ENCODE data around the gene LRRC8C.

Gene LRRC8C

DNA sequence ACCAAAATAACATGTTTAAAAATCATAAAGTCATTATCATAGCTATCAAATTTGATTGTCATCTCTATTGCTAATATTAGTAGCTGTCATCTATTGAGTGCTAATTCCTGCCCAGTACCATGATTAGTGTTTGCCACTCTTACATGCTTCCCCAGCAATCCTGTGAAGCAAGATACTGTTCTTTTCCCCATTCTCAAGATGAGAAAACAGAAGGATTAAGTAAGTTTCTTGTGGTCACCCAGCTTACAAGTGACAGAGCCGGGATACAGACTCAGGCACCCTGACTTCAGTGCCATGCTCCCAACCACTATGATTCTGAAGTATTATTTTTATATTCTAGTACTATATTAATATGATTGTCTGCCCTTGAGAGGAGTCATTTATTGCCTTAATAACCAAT lies 36.5 kb downstream of the LRRC8C start:
- in situ Hi-C loops (cut with HindIII; ENCODE audit: low sequenced_read_pairs), result no loop called here
- TF ChIP-seq, protein P1, sequence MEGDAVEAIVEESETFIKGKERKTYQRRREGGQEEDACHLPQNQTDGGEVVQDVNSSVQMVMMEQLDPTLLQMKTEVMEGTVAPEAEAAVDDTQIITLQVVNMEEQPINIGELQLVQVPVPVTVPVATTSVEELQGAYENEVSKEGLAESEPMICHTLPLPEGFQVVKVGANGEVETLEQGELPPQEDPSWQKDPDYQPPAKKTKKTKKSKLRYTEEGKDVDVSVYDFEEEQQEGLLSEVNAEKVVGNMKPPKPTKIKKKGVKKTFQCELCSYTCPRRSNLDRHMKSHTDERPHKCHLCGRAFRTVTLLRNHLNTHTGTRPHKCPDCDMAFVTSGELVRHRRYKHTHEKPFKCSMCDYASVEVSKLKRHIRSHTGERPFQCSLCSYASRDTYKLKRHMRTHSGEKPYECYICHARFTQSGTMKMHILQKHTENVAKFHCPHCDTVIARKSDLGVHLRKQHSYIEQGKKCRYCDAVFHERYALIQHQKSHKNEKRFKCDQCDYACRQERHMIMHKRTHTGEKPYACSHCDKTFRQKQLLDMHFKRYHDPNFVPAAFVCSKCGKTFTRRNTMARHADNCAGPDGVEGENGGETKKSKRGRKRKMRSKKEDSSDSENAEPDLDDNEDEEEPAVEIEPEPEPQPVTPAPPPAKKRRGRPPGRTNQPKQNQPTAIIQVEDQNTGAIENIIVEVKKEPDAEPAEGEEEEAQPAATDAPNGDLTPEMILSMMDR (IDR thresholded peaks at IDR 0.05; ENCODE audit: low read depth, low read length), result no peak
- H3K4me3 ChIP-seq (ENCODE audit: low read depth, low read length), result no peak overlapping the region
- no peak for DNase-seq (ENCODE audit: low read depth, low spot score)

DNA sequence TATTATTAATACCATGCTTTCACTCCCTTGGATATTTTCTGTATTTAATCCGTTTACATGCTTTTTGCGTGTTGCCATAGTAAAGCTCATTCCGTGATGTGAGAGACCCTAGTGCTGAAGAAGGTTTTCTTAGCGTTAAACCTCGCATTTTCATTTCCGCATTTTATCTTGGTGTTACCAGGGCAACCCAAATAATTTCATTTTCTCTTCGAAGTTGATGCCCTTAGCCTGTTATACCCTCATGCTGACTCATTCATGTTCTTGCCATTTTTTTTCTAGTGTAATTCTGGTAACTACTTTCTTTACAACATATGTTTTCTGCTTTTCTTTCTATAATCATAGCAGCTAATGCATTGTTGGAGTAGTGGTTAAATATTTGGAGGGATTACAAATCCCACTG lies 37.2 kb downstream of the LRRC8C start:
- H3K4me3 ChIP-seq (ENCODE audit: low read depth, low read length), result no peak overlapping the region
- in situ Hi-C loops (cut with HindIII; ENCODE audit: low sequenced_read_pairs), result no loop called here
- peak; percentile 54 for DNase-seq (ENCODE audit: low read depth, low spot score)
- TF ChIP-seq, protein P1 (IDR thresholded peaks at IDR 0.05; ENCODE audit: low read depth, low read length), result no peak

DNA sequence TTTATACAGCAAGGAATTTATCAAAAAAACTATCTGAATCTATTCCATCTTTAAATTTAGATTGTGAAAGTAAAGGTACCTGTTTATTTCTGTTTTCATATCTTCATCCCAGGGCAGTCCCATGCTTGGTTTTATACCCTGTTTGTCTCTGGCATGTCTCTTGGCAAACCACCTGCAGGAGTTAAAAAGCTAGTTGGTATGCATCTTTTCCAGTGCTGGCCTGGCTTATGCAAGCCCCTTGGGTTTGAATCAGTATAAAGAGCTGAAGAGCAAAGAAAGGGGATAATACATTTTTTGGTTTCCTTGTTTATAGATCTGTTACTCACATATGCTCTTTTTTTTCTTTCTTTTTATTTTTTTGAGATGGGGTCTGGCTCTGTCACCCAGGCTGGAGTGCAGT lies 37.8 kb downstream of the LRRC8C start:
- no peak overlapping the region for H3K4me3 ChIP-seq (ENCODE audit: low read depth, low read length)
- TF ChIP-seq, protein P1 (IDR thresholded peaks at IDR 0.05; ENCODE audit: low read depth, low read length), result no peak
- no peak for DNase-seq (ENCODE audit: low read depth, low spot score)
- in situ Hi-C loops (cut with HindIII; ENCODE audit: low sequenced_read_pairs), result no loop called here

DNA sequence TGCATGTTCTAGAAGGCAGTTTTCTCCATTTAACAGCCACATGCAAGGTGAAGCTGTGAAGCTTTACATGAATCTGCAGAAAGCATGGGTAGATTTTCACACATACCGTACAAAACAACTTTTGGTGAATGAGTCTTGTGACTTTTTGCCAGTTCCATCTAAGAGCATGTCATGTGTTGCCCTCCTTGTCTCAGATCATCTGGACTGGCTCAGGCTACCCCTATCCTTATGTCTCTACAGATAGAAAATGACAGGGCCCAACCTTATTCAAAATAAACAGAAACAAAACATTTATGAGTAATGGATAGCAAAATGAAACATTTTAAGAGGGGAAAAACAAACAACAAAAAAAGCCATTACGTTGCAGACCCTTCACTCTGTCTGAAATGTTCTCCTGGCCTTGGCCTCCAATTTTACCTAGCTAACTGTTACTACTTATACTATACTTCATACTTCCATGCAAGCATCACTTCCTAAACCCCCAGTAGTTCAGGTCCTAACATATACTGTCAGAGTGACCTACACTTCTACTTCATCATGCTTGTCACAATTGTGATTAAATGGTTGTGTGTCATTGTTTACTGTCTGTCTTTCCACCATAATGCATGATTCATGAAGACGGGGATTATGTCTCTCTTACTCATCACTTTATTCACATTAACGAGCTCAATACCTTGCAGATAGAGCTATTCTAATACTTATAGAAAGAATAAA lies 39.0 kb downstream of the LRRC8C start:
- DNase-seq (ENCODE audit: low read depth, low spot score), result peak; percentile 19
- in situ Hi-C loops (cut with HindIII; ENCODE audit: low sequenced_read_pairs), result no loop called here
- TF ChIP-seq, protein P1 (IDR thresholded peaks at IDR 0.05; ENCODE audit: low read depth, low read length), result no peak
- no peak overlapping the region for H3K4me3 ChIP-seq (ENCODE audit: low read depth, low read length)

DNA sequence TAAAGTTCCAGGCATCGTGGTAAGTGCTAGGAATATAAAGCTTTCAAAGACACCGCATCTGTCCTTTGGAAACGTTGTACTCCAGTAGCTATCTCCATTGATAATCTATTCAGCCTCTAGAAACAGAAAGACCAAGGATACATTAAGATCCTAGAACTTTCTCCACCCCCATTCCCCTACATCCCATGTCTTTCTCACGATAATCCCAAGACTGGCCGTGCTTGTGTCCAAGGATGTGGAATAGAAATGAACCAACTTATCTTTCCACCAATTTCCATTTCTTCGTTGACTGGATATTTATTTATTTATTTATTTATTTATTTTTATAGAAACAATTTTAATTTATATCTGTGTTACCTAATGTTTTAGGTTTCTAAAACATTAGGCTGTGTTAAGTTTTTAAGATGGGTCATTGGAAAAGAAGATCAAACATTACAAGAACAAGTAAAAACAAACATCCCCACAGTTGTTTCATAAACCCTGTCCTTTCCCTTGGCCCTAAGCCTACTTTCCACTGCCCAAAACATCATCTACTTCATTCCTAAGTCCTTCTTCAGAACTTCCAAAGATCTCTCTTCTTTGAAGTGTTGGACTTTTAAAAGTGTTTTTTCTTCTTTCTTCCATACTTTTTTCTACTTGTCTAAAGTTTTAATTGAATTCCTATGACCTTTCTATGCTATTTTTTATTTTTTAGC lies 39.7 kb downstream of the LRRC8C start:
- in situ Hi-C loops (cut with HindIII; ENCODE audit: low sequenced_read_pairs), result no loop called here

DNA sequence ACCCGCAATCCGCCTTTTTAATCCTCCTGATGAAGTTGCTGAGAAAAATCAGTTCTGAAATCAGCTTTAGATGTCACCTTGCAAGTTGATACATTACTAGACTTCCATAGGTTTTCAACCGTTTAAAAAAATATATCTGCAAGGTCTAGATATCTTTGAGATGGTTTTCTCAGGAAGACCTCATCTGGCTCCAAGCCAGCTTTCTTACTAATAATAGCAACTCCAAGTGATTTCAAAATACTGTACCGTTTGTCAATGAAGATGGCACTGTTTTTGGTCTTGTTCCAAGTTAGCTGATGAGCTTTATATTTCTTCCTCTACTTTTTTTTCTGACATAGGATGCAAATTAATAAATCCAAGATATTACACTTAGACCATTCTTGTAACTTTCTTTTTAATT lies 40.3 kb downstream of the LRRC8C start:
- TF ChIP-seq, protein P1 (IDR thresholded peaks at IDR 0.05; ENCODE audit: low read depth, low read length), result no peak
- in situ Hi-C loops (cut with HindIII; ENCODE audit: low sequenced_read_pairs), result no loop called here
- no peak overlapping the region for H3K4me3 ChIP-seq (ENCODE audit: low read depth, low read length)
- no peak for DNase-seq (ENCODE audit: low read depth, low spot score)

More for the DNA sequence above, 39.7 kb downstream of the LRRC8C start:
- H3K4me3 ChIP-seq (ENCODE audit: low read depth, low read length), result no peak overlapping the region
- TF ChIP-seq, protein P1 (IDR thresholded peaks at IDR 0.05; ENCODE audit: low read depth, low read length), result no peak
- peak; percentile 54 for DNase-seq (ENCODE audit: low read depth, low spot score)
